Measurements from ENCODE around the gene KRT74.

GRCh38 chr12:52551216-52551865 lies 22.3 kb downstream of the KRT74 start:
- TF ChIP-seq POLR2A (IDR thresholded peaks at IDR 0.05) (no peak), CTCF (IDR thresholded peaks at IDR 0.05) (no peak), EP300 (IDR thresholded peaks at IDR 0.05) (no peak), POLR2AphosphoS5 (IDR thresholded peaks at IDR 0.05) (no peak)

Data from gastroesophageal sphincter (tissue), 3 donors.